Measurements from ENCODE around the gene MAPKAPK2.

The MAPKAPK2 gene

GRCh38 chr1:206723805-206724472 lies 39.2 kb downstream of the MAPKAPK2 start:
- peak; percentile 15 for DNase-seq

- peak; percentile 27 for DNase-seq
These were observed 40.6 kb downstream of the MAPKAPK2 start for GRCh38 chr1:206725109-206725963.

- no peak for DNase-seq
These were observed 43.4 kb downstream of the MAPKAPK2 start for GRCh38 chr1:206727981-206728696.

GRCh38 chr1:206728697-206728987 lies 43.9 kb downstream of the MAPKAPK2 start:
- no peak for DNase-seq

DNA sequence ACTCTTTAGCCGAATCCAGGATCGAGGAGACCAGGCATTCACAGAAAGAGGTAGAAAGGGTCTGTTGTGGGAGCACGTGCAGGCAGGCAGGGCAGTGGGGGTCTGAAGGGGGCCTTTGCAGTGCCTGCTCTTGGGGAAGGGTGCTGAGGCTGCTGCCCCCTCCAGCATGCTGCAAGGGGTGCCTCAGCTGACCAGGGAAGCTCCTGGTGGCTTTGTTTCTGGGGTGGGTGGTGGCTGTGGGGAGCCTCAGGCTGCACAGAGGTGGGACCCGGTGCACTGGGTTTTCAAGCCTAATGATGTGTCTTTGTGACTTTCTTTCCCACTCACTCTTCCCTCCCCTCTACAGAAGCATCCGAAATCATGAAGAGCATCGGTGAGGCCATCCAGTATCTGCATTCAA lies 44.3 kb downstream of the MAPKAPK2 start:
- no peak for DNase-seq

DNA sequence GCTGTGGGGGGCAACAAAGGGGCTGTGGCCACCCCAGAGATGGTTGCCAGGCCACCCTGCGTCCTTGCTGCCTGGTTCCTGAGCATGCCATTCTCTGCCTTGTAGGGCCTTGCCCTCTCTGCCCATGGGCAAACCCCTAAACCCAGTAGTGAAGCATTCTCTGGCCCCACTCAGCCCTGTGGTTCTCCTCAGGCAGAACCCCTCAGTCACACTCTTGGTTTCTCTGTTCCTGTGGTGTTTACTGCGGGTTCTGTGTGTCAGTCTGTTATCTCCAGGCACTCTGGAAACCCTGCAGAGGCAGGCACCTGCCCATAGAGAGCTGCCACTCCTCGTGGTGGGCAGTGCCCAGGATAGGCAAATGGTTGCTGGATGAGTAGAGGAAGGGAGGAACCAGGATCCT lies 44.8 kb downstream of the MAPKAPK2 start:
- no peak for DNase-seq

DNA sequence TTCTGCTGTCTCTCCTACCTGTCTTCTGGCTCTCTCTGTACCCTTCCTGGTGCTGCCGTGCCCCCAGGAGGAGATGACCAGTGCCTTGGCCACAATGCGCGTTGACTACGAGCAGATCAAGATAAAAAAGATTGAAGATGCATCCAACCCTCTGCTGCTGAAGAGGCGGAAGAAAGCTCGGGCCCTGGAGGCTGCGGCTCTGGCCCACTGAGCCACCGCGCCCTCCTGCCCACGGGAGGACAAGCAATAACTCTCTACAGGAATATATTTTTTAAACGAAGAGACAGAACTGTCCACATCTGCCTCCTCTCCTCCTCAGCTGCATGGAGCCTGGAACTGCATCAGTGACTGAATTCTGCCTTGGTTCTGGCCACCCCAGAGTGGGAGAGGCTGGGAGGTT lies 47.8 kb downstream of the MAPKAPK2 start:
- no peak for DNase-seq

DNA sequence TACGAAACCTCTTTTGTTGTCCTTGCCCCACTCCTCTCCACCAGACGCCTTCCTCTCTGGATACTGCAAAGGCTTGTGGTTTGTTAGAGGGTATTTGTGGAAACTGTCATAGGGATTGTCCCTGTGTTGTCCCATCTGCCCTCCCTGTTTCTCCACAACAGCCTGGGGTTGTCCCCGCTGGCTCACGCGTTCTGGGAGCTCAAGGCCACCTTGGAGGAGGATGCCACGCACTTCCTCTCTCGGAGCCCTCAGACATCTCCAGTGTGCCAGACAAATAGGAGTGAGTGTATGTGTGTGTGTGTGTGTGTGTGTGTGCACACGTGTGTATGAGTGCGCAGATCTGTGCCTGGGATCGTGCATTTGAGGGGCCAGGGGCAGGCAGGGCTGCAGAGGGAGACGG lies 48.3 kb downstream of the MAPKAPK2 start:
- no peak for DNase-seq

GRCh38 chr1:206734499-206735142 lies 49.9 kb downstream of the MAPKAPK2 start:
- DNase-seq, result peak; percentile 23

- DNase-seq, result no peak
These were observed 50.9 kb downstream of the MAPKAPK2 start for GRCh38 chr1:206735553-206736031.

DNA sequence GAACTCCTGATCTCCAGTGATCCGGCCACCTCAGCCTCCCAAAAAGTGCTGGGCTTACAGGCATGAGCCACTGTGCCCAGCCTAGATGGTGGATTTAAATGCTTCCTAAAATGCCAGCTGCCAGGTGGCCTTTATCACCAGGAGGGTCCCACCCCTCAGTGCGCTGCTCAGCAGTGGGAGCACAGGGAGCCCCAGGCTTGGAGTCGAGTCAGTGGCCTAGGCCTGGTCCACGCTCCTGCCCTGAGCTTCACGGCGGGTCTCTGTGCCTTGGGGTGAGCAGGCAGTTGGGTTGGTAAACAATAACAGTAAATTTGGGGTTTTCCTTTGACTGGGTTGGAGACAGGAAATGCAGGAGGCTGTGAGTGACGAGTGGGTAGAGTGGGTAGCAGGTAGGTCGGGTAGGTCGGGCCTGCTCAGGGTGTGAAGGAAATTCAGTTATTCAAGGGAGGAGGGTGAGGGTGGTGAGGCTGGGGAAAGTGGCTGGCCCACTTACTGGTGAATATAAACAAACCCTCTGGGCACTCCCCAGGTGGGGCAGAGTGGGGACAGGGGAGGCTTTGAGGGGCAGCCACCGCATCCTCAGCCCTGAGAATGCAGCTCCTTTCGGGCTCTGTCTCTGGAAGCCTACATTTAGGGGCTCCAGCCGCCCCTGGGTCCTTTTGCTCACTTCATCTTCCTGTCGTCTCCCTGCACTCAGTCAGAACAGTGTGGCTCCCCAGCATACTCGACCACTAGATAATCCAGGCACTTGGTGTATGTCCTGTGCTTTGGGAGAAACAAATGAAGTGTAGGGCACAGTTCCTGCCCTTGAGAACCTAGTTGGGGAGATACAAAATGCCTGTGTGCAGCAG lies 52.4 kb downstream of the MAPKAPK2 start:
- no peak for DNase-seq

DNA sequence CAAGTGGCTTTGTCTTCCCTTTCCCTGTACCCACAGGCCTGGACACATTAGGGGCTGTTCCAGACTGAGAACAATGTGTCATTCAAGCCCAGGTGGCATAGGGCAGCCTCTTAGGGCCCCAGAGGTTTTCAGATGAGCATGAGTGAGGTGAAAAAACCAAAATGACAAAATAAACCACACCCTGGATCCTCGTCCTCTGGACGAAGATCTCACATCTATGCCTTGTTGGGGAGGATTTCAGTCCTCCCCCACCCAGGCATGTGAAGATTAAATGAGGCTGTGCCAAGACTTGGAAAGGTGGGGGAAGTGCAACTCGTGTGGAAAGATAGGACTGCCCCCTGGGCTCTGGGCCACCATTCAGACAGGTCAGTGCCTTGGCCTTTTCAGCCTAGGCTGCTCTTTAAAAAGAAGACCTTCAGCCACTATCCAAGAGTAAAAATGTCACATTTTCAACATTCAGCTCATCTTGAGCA lies 53.1 kb downstream of the MAPKAPK2 start:
- no peak for DNase-seq

DNA sequence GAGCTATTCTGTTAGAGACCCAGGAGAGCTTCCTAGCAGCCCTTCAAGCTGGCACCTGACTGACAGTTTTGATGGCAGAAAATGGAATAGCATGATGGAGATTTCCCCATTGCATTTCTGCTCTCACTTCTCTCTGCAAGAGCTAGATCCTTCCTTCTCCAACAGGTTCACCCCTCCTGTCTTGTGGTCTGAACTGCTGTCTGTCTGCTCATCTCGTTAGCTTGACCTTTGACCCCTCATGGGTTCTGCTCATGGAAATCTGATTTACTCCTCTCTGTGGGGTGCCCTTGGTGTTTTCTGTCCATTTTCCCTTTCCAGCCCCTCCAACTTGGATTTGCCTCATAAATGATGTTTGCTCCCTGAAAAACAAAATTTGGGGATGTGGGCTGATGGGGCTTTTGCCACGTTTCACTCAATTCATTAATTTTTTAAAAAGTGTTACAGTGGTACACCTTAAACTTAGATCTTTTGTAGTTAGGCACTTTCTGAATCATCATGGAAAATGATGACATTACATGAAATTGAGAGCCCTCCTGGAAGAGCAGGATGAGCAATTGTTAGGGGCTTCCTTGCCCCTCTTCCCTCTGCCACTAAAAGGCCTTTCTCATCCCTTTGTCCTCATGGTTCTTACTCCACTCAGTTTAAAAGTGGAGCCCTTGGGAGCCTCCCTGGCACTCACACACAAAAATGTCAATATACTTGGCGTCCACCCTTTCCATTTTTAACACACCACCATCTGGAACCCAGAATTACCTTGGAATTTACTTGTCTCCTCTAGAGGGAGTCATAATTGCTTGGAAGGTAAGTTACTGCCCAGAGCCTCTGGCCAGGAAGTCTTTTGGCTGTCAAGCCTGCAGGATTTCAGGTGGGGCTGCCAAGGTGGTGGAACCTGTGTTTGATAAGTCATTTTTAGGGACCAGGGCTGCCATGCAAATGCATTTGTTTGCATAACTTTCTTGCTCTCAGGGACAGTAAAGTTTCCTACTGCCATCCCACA lies 54.0 kb downstream of the MAPKAPK2 start:
- DNase-seq, result peak; percentile 21

DNA sequence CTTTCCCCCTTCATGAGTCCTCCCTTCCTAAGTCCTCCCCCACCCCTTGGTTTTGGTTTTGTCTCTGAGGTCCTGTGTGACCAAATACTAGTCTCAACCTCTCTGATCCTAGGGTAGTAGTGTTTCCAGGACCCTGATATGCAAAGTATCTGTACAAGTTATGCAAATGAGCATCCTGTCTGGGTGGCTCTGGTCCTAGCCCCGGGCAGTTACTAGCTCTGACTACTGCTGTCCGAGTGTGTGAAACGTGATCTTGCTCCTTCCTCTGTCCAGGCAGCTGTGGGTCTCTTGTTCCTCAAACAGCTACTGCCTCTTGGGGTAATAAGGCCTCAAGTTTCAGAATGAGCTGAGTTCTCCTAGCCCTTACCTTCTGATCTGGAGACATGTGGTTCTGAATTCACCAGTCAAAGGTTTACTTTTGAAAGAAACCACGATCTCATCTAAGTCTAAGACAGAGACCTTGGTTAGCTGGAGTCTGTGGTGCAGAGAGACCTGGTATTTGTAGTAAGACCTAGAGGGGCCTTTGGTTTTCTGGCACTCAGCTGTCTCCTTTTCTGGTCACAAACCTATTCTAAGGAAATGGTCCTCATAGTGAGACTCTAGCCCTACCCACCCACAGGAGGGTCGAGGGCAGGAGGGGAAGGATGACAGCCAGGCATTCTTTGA lies 54.8 kb downstream of the MAPKAPK2 start:
- DNase-seq, result no peak

- DNase-seq, result no peak
These were observed 56.5 kb downstream of the MAPKAPK2 start for GRCh38 chr1:206741142-206741701.

GRCh38 chr1:206742719-206743383 lies 58.1 kb downstream of the MAPKAPK2 start:
- DNase-seq, result no peak

DNA sequence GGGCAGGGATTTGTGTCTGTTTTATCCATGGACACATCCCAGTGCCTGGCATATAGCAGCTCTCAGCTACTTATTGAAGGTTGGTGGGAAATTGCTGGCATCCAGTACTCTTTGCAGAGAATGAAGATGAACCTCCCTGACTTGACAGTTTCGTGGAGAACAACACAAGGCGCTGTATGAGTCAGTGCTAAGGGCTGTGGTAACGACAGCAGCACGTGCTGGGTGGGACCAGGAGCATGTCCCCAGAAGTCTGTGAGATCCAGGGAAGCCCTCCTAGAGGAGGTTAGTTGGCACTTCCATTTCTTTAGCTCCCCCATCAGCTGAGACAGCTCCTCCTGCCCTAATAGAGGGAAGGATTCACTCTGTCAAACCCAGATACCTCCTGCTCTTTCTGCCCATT lies 60.0 kb downstream of the MAPKAPK2 start:
- no peak for DNase-seq

DNA sequence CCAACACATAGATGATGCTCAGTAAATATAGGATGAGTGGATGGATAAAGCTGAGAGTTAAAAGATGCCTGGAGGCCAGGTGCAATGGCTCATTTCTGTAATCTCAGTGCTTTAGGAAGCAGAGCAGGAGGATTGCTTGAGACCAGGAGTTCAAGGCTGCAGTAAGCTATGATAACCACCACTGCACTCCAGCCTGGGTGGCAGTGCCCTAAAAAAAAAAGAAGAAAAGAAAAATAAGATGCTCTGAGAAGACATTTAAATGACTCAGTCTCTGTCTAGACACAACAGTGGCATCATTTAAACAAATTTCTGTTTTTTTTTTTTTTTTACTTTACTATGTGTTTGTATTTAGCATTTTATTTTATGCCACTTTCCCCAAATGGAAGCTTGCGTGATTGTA lies 60.6 kb downstream of the MAPKAPK2 start:
- DNase-seq, result no peak

DNA sequence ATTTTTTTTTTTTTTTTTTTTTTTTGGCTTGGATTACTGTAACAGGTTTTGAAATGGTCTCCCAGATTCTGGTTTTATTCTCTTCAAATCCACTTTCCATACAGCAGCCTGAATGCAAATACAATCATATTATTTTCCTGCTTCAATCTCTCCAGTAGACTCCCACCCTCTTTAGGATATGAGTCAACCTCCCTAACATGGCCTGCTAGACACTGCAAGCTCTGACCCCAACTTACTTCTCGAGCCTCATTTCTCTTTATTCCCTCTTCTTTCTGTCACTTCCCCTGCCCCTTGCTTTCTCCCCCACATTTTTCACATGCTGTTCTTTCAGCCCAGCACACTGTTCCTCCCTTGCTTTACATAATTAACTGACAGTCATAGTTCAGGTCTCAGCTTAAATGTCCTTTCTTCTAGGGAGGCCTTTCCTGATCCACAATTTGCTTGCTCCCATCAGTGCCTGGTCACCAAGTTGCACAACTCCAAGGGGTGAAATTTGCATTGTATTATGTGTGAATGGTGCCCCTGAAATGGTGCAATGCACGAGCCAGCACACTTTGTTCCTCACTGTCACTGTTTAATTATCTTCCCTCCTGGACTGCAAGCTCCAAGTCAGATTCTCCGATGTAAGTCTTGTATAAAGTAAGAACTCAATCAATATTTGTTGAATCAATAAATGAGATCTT lies 63.8 kb downstream of the MAPKAPK2 start:
- DNase-seq, result no peak

Data from NCI-H146 (cell line).